GM18517 (cell line): ENCODE results near the gene ERC2.

Experiments used
- ATAC-seq: cut with Tn5 transposase; IDR thresholded peaks from one replicate; pipeline ENCODE4 v1.9.1; 2021; ENCODE audit warnings: mild to moderate bottlenecking, moderate library complexity; ENCODE audit not compliant: unreplicated experiment

The ERC2 gene

GRCh38 chr3:56130036-56130435 lies 338.2 kb downstream of the ERC2 start:
- ATAC-seq, result no peak

GRCh38 chr3:56126632-56127031 lies 341.6 kb downstream of the ERC2 start:
- ATAC-seq, result no peak

GRCh38 chr3:56125358-56126005 lies 342.8 kb downstream of the ERC2 start:
- no peak for ATAC-seq

- ATAC-seq, result no peak
Measured at GRCh38 chr3:56124546-56124945, 343.7 kb downstream of the ERC2 start.

GRCh38 chr3:56123487-56123886 lies 344.8 kb downstream of the ERC2 start:
- ATAC-seq, result no peak

GRCh38 chr3:56122911-56123310 lies 345.4 kb downstream of the ERC2 start:
- ATAC-seq, result no peak

- ATAC-seq, result no peak
Measured at GRCh38 chr3:56121716-56122115, 346.6 kb downstream of the ERC2 start.

GRCh38 chr3:56119575-56120349 lies 348.5 kb downstream of the ERC2 start:
- no peak for ATAC-seq

GRCh38 chr3:56118968-56119367 lies 349.3 kb downstream of the ERC2 start:
- ATAC-seq, result no peak

- ATAC-seq, result no peak
Measured at GRCh38 chr3:56115698-56116097, 352.6 kb downstream of the ERC2 start.

GRCh38 chr3:56115199-56115598 lies 353.1 kb downstream of the ERC2 start:
- ATAC-seq, result no peak

- no peak for ATAC-seq
Measured at GRCh38 chr3:56113908-56114307, 354.4 kb downstream of the ERC2 start.

- no peak for ATAC-seq
Measured at GRCh38 chr3:56113231-56113630, 355.0 kb downstream of the ERC2 start.

- no peak for ATAC-seq
Measured at GRCh38 chr3:56111606-56112304, 356.5 kb downstream of the ERC2 start.

GRCh38 chr3:56110886-56111285 lies 357.4 kb downstream of the ERC2 start:
- ATAC-seq, result no peak

- ATAC-seq, result no peak
Measured at GRCh38 chr3:56107157-56107556, 361.1 kb downstream of the ERC2 start.

GRCh38 chr3:56102032-56102431 lies 366.2 kb downstream of the ERC2 start:
- no peak for ATAC-seq

GRCh38 chr3:56101576-56101975 lies 366.7 kb downstream of the ERC2 start:
- no peak for ATAC-seq

- no peak for ATAC-seq
Measured at GRCh38 chr3:56096999-56097398, 371.3 kb downstream of the ERC2 start.

GRCh38 chr3:56094170-56094569 lies 374.1 kb downstream of the ERC2 start:
- no peak for ATAC-seq

- no peak for ATAC-seq
Measured at GRCh38 chr3:56089739-56090138, 378.5 kb downstream of the ERC2 start.
